Measurements from ENCODE around the gene SLC35F5.
A peak's percentile ranks its signal among the peaks of the same experiment; 100 is the strongest.
"Not testable (repeated sequence)": the region's sequence is repeated elsewhere in the genome, so short reads cannot be mapped to it uniquely, and the experiment has no call there.

SLC35F5 gene

DNA sequence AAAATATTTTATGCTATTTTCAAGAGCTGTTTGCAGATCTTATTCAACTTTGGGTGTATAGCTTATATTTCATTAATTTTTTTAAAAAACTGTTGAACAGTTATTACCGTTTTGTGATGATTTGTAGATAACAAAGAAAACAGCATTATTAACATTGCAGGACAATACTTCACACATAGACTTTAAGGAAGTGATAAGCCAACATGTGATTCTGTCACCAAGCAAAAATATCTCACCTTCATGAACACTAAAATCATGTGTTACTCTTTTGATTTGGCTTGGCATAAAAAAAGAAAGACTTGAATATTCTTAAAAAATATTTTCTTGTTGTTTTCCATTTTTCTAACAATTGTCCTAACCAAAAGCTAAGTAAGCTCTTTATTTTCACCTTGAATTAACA lies 33.0 kb downstream of the SLC35F5 start:
- DNase-seq (ENCODE audit: insufficient read length, low spot score), result no peak
- TF ChIP-seq SPI1 (IDR thresholded peaks at IDR 0.05; ENCODE audit: low read depth, low read length), result no peak
- TF ChIP-seq POU2F2 (IDR thresholded peaks at IDR 0.05; ENCODE audit: low read depth, low read length), result no peak
- TF ChIP-seq PAX5 (IDR thresholded peaks at IDR 0.05; ENCODE audit: insufficient read depth, low read length, severe bottlenecking), result no peak
- TF ChIP-seq POLR2A (IDR thresholded peaks at IDR 0.05; ENCODE audit: low read depth, low read length), result no peak
- no peak for TF ChIP-seq POLR2AphosphoS5 (IDR thresholded peaks at IDR 0.05; ENCODE audit: low read depth, low read length)
- no peak for TF ChIP-seq TAF1 (IDR thresholded peaks at IDR 0.05; ENCODE audit: low read depth, low read length)
- FAIRE-seq, result no peak

DNA sequence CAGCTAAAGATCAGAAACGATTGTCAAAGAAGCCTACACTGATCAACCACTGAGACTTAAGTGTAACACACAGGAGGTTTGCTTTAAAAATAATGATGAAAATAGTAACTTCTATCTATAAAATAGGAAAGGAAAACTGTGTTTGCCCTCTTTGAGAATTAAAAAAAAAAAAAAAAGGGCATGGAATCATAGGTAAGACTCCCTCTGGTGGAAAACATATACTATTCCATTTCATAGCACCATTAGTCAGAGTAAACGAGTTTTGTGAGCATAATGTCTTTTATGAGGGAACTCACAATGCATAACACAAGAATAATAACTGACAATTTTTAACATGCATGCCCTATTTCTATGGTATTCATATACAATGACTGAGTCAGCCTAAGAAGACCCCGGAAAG lies 36.3 kb downstream of the SLC35F5 start:
- DNase-seq (ENCODE audit: insufficient read length, low spot score) (no peak), FAIRE-seq (no peak)
- no peak for TF ChIP-seq SPI1 (IDR thresholded peaks at IDR 0.05; ENCODE audit: low read depth, low read length)
- TF ChIP-seq POU2F2 (IDR thresholded peaks at IDR 0.05; ENCODE audit: low read depth, low read length), result no peak
- no peak for TF ChIP-seq POLR2AphosphoS5 (IDR thresholded peaks at IDR 0.05; ENCODE audit: low read depth, low read length)
- no peak for TF ChIP-seq TAF1 (IDR thresholded peaks at IDR 0.05; ENCODE audit: low read depth, low read length)
- no peak for TF ChIP-seq POLR2A (IDR thresholded peaks at IDR 0.05; ENCODE audit: low read depth, low read length)
- no peak for TF ChIP-seq PAX5 (IDR thresholded peaks at IDR 0.05; ENCODE audit: insufficient read depth, low read length, severe bottlenecking)

DNA sequence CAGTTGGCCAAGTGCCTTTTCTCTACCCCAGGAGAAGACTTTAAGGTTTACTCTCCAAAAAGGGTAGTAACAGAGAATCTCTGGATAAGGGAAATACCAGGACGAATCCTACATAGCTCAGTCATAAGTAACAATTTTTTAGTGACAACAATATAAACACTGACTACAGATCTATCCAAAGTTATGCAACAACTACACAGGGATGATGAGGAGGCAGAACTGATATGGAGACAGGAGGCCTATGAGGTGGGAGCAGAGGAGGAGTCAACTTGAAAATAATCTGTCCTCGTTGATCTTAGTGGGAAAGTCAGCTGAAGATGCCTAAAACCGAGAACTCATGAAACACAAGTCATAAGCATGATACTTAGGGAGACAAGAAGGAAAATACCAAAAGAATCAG lies 40.2 kb downstream of the SLC35F5 start:
- FAIRE-seq (peak; percentile 51), DNase-seq (ENCODE audit: insufficient read length, low spot score) (no peak)
- TF ChIP-seq POLR2AphosphoS5 (IDR thresholded peaks at IDR 0.05; ENCODE audit: low read depth, low read length) (no peak), SPI1 (IDR thresholded peaks at IDR 0.05; ENCODE audit: low read depth, low read length) (no peak), TAF1 (IDR thresholded peaks at IDR 0.05; ENCODE audit: low read depth, low read length) (no peak), PAX5 (IDR thresholded peaks at IDR 0.05; ENCODE audit: insufficient read depth, low read length, severe bottlenecking) (no peak), POLR2A (IDR thresholded peaks at IDR 0.05; ENCODE audit: low read depth, low read length) (no peak), POU2F2 (IDR thresholded peaks at IDR 0.05; ENCODE audit: low read depth, low read length) (no peak)

DNA sequence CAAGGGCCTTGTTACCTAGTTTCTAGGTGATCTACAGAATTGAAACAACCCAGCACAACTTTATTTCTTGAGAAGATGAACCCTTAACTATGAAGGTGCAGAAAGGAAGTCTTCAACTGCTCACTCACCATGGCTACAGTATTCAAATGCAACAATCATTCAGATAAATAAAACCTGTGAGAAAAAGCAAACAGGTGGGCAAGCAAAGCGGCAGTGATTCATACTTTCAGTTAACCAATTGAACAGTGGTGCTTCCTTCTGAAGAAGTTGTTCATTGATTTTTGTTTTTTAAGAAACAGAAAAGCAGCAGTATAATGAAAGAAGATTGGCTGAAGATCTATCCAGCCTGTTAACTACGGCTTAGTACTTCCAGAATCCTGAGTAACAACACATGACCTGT lies 43.5 kb downstream of the SLC35F5 start:
- TF ChIP-seq POLR2AphosphoS5 (IDR thresholded peaks at IDR 0.05; ENCODE audit: low read depth, low read length), result no peak
- TF ChIP-seq POU2F2 (IDR thresholded peaks at IDR 0.05; ENCODE audit: low read depth, low read length), result no peak
- TF ChIP-seq POLR2A (IDR thresholded peaks at IDR 0.05; ENCODE audit: low read depth, low read length), result no peak
- no peak for TF ChIP-seq TAF1 (IDR thresholded peaks at IDR 0.05; ENCODE audit: low read depth, low read length)
- no peak for TF ChIP-seq SPI1 (IDR thresholded peaks at IDR 0.05; ENCODE audit: low read depth, low read length)
- TF ChIP-seq PAX5 (IDR thresholded peaks at IDR 0.05; ENCODE audit: insufficient read depth, low read length, severe bottlenecking), result no peak
- DNase-seq (ENCODE audit: insufficient read length, low spot score), result no peak
- no peak for FAIRE-seq

DNA sequence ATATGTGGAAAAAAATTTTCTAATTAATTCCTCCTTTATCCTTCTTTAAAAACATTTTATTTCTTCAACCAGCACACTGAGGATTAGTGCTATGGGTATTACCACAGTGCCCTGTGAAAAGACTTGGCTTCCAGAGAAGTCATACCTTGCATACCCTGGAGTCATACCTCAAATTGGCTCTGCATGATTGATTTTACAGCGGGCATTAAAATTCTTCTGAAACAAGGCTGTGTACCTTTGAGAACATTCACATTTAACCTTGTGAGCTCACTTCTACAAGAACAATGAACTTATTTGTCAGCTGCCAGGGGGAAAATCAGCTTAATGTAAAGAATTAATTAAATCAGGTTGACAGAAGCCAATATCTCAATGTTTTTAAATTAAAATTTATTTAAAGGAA lies 44.6 kb downstream of the SLC35F5 start:
- DNase-seq (ENCODE audit: insufficient read length, low spot score), result no peak
- FAIRE-seq, result no peak
- TF ChIP-seq TAF1 (IDR thresholded peaks at IDR 0.05; ENCODE audit: low read depth, low read length) (no peak), POLR2A (IDR thresholded peaks at IDR 0.05; ENCODE audit: low read depth, low read length) (no peak), PAX5 (IDR thresholded peaks at IDR 0.05; ENCODE audit: insufficient read depth, low read length, severe bottlenecking) (no peak), POLR2AphosphoS5 (IDR thresholded peaks at IDR 0.05; ENCODE audit: low read depth, low read length) (no peak), POU2F2 (IDR thresholded peaks at IDR 0.05; ENCODE audit: low read depth, low read length) (no peak), SPI1 (IDR thresholded peaks at IDR 0.05; ENCODE audit: low read depth, low read length) (no peak)

DNA sequence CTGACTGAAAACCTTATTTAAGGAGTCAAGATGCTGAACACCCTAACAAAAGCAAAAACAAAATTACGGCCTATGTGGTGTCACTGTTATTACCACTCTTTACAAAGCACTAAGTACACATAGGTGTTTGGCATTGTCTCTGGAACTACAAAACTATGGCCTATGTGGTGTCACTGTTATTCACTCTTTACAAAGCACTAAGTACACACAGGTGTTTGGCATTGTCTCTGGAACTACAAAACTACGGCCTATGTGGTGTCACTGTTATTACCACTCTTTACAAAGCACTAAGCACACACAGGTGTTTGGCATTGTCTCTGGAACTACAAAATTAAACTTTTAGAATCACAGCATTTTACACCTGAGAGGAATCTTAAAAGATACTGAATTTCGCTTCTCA lies 47.4 kb downstream of the SLC35F5 start:
- FAIRE-seq (no peak), DNase-seq (ENCODE audit: insufficient read length, low spot score) (no peak)

DNA sequence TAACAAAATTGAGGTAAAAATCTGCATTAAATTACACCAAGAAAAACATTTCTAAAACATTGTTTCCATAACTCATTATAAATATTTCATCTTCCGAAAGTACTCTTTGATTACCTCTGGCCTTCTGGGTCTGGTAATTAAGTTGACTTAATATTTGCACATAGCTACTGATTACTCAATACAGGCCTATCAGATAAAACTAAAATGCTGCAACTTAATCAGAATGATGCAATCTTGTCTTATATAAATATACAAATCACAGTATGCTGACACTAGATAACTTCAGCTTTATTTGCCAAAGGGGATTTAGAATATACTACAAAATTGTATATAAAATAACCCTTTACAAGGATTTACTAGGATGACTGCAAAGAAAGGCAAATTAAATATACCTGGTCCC lies 49.3 kb downstream of the SLC35F5 start:
- TF ChIP-seq POU2F2 (IDR thresholded peaks at IDR 0.05; ENCODE audit: low read depth, low read length), result no peak
- no peak for TF ChIP-seq PAX5 (IDR thresholded peaks at IDR 0.05; ENCODE audit: insufficient read depth, low read length, severe bottlenecking)
- no peak for TF ChIP-seq POLR2A (IDR thresholded peaks at IDR 0.05; ENCODE audit: low read depth, low read length)
- no peak for TF ChIP-seq TAF1 (IDR thresholded peaks at IDR 0.05; ENCODE audit: low read depth, low read length)
- TF ChIP-seq POLR2AphosphoS5 (IDR thresholded peaks at IDR 0.05; ENCODE audit: low read depth, low read length), result no peak
- no peak for TF ChIP-seq SPI1 (IDR thresholded peaks at IDR 0.05; ENCODE audit: low read depth, low read length)
- FAIRE-seq, result no peak
- DNase-seq (ENCODE audit: insufficient read length, low spot score), result no peak

More for the DNA sequence above, 47.4 kb downstream of the SLC35F5 start:
- TF ChIP-seq POU2F2 (IDR thresholded peaks at IDR 0.05; ENCODE audit: low read depth, low read length) (no peak), POLR2A (IDR thresholded peaks at IDR 0.05; ENCODE audit: low read depth, low read length) (no peak), POLR2AphosphoS5 (IDR thresholded peaks at IDR 0.05; ENCODE audit: low read depth, low read length) (no peak), TAF1 (IDR thresholded peaks at IDR 0.05; ENCODE audit: low read depth, low read length) (no peak), PAX5 (IDR thresholded peaks at IDR 0.05; ENCODE audit: insufficient read depth, low read length, severe bottlenecking) (no peak), SPI1 (IDR thresholded peaks at IDR 0.05; ENCODE audit: low read depth, low read length) (no peak)

DNA sequence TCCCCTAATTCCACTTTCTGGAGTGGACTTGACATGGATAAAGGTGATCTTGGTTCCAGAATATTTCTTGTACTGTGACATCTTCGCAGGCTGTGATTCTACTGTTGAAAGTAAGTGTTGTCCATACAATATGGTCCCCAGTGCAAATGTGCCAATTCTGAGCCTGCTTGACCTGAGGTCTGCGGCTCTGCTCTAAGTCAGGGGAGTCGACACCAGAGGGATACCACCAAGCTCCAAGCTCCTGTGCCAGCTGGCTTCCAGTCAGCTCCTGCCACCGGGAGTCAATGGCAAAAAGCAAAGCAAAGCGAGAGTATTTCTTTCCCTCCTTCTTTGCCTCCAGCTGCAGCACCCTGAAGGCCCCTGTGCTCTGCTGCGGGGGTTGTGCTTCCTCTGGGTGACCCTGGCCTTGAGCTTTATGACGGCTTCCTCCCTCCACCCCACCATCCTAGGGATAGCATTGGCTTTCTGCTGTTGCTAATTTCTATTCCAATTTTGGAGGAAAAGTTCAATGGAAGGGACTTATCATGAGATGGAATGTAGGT lies 50.4 kb downstream of the SLC35F5 start:
- TF ChIP-seq TAF1 (IDR thresholded peaks at IDR 0.05; ENCODE audit: low read depth, low read length), result no peak
- no peak for TF ChIP-seq POLR2A (IDR thresholded peaks at IDR 0.05; ENCODE audit: low read depth, low read length)
- TF ChIP-seq PAX5 (IDR thresholded peaks at IDR 0.05; ENCODE audit: insufficient read depth, low read length, severe bottlenecking), result no peak
- TF ChIP-seq SPI1 (IDR thresholded peaks at IDR 0.05; ENCODE audit: low read depth, low read length), result no peak
- no peak for TF ChIP-seq POU2F2 (IDR thresholded peaks at IDR 0.05; ENCODE audit: low read depth, low read length)
- no peak for TF ChIP-seq POLR2AphosphoS5 (IDR thresholded peaks at IDR 0.05; ENCODE audit: low read depth, low read length)
- DNase-seq (ENCODE audit: insufficient read length, low spot score) (no peak), FAIRE-seq (no peak)

DNA sequence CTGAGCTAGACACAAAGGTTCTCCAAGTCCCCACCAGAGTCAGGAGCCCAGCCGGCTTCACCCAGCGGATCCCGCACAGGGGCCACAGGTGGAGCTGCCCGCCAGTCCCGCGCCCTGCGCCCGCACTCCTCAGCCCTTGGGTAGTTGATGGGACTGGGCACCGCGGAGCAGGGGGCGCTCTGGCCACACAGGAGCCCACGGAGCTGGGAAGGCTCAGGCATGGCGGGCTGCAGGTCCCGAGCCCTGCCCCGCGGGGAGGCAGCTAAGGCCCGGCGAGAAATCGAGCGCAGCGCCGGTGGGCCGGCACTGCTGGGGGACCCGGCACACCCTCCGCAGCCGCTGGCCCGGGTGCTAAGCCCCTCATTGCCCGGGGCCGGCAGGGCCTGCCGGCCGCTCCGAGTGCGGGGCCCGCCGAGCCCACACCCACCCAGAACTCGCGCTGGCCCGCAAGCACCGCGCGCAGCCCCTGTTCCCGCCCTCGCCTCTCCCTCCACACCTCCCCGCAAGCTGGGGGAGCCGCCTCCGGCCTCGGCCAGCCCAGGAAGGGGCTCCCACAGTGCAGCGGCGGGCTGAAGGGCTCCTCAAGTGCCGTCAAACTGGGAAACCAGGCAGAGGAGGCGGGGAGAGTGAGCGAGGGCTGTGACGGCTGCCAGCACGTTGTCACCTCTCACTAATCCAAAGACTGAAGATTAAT lies 52.0 kb downstream of the SLC35F5 start:
- not testable (repeated sequence) for DNase-seq (ENCODE audit: insufficient read length, low spot score); FAIRE-seq
